H1 (cell line): ENCODE measurements around the gene CDCA5. TPM values are rescaled to one million over a fixed set of nuclear protein-coding genes. Genes with fewer than 3 reads are reported as not detected.
A peak's percentile ranks its signal among the peaks of the same experiment; 100 is the strongest.

Source experiments
- CTCF ChIA-PET: fragments of 300-600 bp; sonication (Branson Sonifier 250); formaldehyde crosslinking; loops from one replicate; lab custom pipeline; 2021; ENCODE audit not compliant: partially characterized antibody; lab: Charles Lee
- POLR2A ChIA-PET: fragments of 300-600 bp; sonication (Branson Sonifier 250); formaldehyde crosslinking; loops from one replicate; lab custom pipeline; 2021; ENCODE audit warnings: inconsistent platforms; ENCODE audit not compliant: partially characterized antibody; lab: Charles Lee
- DNase-seq, 2 experiments: peaks; one replicate each; pipeline versions ENCODE4 v3.0.0 to v3.0.0-alpha.2; 2010 to 2022; ENCODE audit warnings: low spot score in 2 of 2, low read depth in 1 of 2, mixed read lengths in 1 of 2
- FAIRE-seq: peaks from 2 replicates; lab custom pipeline; 2011; peaks lifted over from hg19 to GRCh38; lab: Jason Lieb, UNC
- H2AFZ ChIP-seq: 2 replicates; pipeline ENCODE4 v1.8.1; 2012; ENCODE audit warnings: low read length, inconsistent platforms
- H2AK5ac ChIP-seq: 2 replicates; pipeline ENCODE4 v1.6.1; 2013; ENCODE audit warnings: low read depth, low read length
- H2BK120ac ChIP-seq: replicated peaks from 2 replicates; pipeline ENCODE3; 2013; ENCODE audit warnings: low read depth, low read length, inconsistent platforms
- H2BK12ac ChIP-seq: 2 replicates; pipeline ENCODE4 v1.6.1; 2013; ENCODE audit warnings: low read depth, low read length
- H2BK15ac ChIP-seq: 2 replicates; pipeline ENCODE4 v1.6.1; 2013; ENCODE audit warnings: low read length
- H2BK20ac ChIP-seq: 2 replicates; pipeline ENCODE4 v1.6.1; 2013; ENCODE audit warnings: low read length
- H2BK5ac ChIP-seq: 2 replicates; pipeline ENCODE4 v1.6.1; 2013; ENCODE audit warnings: low read depth, low read length
- H3K14ac ChIP-seq: 2 replicates; pipeline ENCODE4 v1.6.1; 2013; ENCODE audit warnings: inconsistent platforms; ENCODE audit not compliant: insufficient read length
- H3K18ac ChIP-seq: 2 replicates; pipeline ENCODE4 v1.6.1; 2013; ENCODE audit warnings: low read length; ENCODE audit errors: extremely low read depth
- H3K23ac ChIP-seq: 2 replicates; pipeline ENCODE4 v1.6.1; 2013; ENCODE audit warnings: inconsistent platforms; ENCODE audit not compliant: insufficient read length
- H3K23me2 ChIP-seq: 2 replicates; pipeline ENCODE4 v1.6.1; 2013; ENCODE audit warnings: low read depth, low read length
- H3K27ac ChIP-seq: 2 replicates; pipeline ENCODE4 v1.6.1; 2011; ENCODE audit warnings: low read depth, low read length, inconsistent platforms
- H3K27me3 ChIP-seq, 4 experiments: replicated peaks in 1 of 4; 1 replicate in 1 of 4; 2 replicates in 3 of 4; pipeline versions ENCODE4 v1.6.1 to v1.8.1; 2011 to 2013; ENCODE audit warnings: low read length in 3 of 4, mild to moderate bottlenecking in 3 of 4, inconsistent platforms in 2 of 4, mixed read lengths in 2 of 4, moderate library complexity in 1 of 4; ENCODE audit not compliant: control insufficient read depth in 3 of 4, insufficient read depth in 3 of 4; ENCODE audit errors: extremely low read depth in 1 of 4
- H3K36me3 ChIP-seq, 4 experiments: 2 replicates each; pipeline versions ENCODE4 v1.6.1 to v1.8.1; 2011 to 2013; ENCODE audit warnings: mild to moderate bottlenecking in 4 of 4, low read length in 3 of 4, moderate library complexity in 2 of 4, control low read depth in 1 of 4, inconsistent platforms in 1 of 4; ENCODE audit not compliant: insufficient read depth in 4 of 4, control insufficient read depth in 2 of 4
- H3K4ac ChIP-seq: replicated peaks from 2 replicates; pipeline ENCODE3; 2013; ENCODE audit warnings: low read length, low read depth, mixed read lengths, inconsistent platforms; ENCODE audit not compliant: insufficient read length
- H3K4me1 ChIP-seq, 4 experiments: replicated peaks in 1 of 4; 1 replicate in 1 of 4; 2 replicates in 3 of 4; pipeline versions ENCODE4 v1.6.1 to v1.8.1; 2011 to 2013; ENCODE audit warnings: low read length in 3 of 4, inconsistent platforms in 2 of 4, mixed read lengths in 1 of 4; ENCODE audit not compliant: insufficient read depth in 4 of 4, control insufficient read depth in 3 of 4
- H3K4me2 ChIP-seq, 2 experiments: 2 replicates each; pipeline versions ENCODE4 v1.6.1 to v1.8.1; 2011 to 2013; ENCODE audit warnings: low read depth in 2 of 2, low read length in 2 of 2, control low read depth in 1 of 2, inconsistent platforms in 1 of 2, mild to moderate bottlenecking in 1 of 2; ENCODE audit not compliant: insufficient read depth in 1 of 2
- H3K4me3 ChIP-seq, 4 experiments: fragments of 200-600, 300-600 bp in 1 of 4; sonication (generic), shearing (Covaris generic), sonication (Bioruptor Twin) in 1 of 4; 2 replicates each; pipeline versions ENCODE4 v1.5.1 to v1.8.1; 2011 to 2016; ENCODE audit warnings: low read length in 4 of 4, low read depth in 3 of 4, control low read depth in 2 of 4, inconsistent platforms in 2 of 4, mild to moderate bottlenecking in 2 of 4, mixed read lengths in 1 of 4, moderate library complexity in 1 of 4; ENCODE audit not compliant: insufficient read depth in 2 of 4; ENCODE audit errors: extremely low read depth in 1 of 4
- H3K56ac ChIP-seq: replicated peaks from 2 replicates; pipeline ENCODE3; 2013; ENCODE audit warnings: low read depth, mild to moderate bottlenecking, mixed read lengths, low read length, inconsistent platforms; ENCODE audit not compliant: insufficient read length
- H3K79me1 ChIP-seq: 2 replicates; pipeline ENCODE4 v1.6.1; 2013; ENCODE audit warnings: low read depth, low read length, control low read depth
- H3K79me2 ChIP-seq, 2 experiments: 2 replicates each; pipeline versions ENCODE4 v1.6.1 to v1.8.1; 2012 to 2013; ENCODE audit warnings: low read length in 2 of 2, mild to moderate bottlenecking in 2 of 2, inconsistent platforms in 1 of 2; ENCODE audit not compliant: insufficient read depth in 2 of 2, control insufficient read depth in 1 of 2
- H3K9ac ChIP-seq, 4 experiments: replicated peaks in 1 of 4; 1 replicate in 1 of 4; 2 replicates in 3 of 4; pipeline versions ENCODE4 v1.6.1 to v1.8.1; 2011 to 2013; ENCODE audit warnings: low read depth in 3 of 4, low read length in 3 of 4, control low read depth in 2 of 4, mild to moderate bottlenecking in 2 of 4, moderate library complexity in 2 of 4, inconsistent platforms in 1 of 4; ENCODE audit errors: extremely low read depth in 1 of 4
- H3K9me3 ChIP-seq, 2 experiments: 2 replicates each; pipeline versions ENCODE4 v1.6.1 to v1.8.1; 2012 to 2013; ENCODE audit warnings: mild to moderate bottlenecking in 2 of 2, moderate library complexity in 2 of 2, control low read depth in 1 of 2, inconsistent platforms in 1 of 2, low read depth in 1 of 2, low read length in 1 of 2, mixed read lengths in 1 of 2; ENCODE audit not compliant: insufficient read depth in 2 of 2
- H4K20me1 ChIP-seq, 2 experiments: replicated peaks in 1 of 2; 2 replicates each; pipeline versions ENCODE3 to v1.8.1; 2011 to 2013; ENCODE audit warnings: inconsistent platforms in 2 of 2, low read length in 2 of 2, mild to moderate bottlenecking in 1 of 2; ENCODE audit not compliant: insufficient read depth in 2 of 2, control insufficient read depth in 1 of 2
- H4K5ac ChIP-seq: 2 replicates; pipeline ENCODE4 v1.6.1; 2013; ENCODE audit warnings: low read length, low read depth, mixed read lengths, inconsistent platforms; ENCODE audit not compliant: insufficient read length
- H4K8ac ChIP-seq: 2 replicates; pipeline ENCODE4 v1.8.0; 2013; ENCODE audit warnings: mild to moderate bottlenecking, moderate library complexity, low read length, inconsistent platforms; ENCODE audit not compliant: insufficient read depth; ENCODE audit errors: extremely low read depth
- H4K91ac ChIP-seq: replicated peaks from 2 replicates; pipeline ENCODE3; 2013; ENCODE audit warnings: low read length, mixed read lengths, inconsistent platforms; ENCODE audit not compliant: insufficient read length
- TCF12 ChIP-seq: IDR thresholded peaks from 2 replicates; pipeline ENCODE4 v1.6.1; 2011; ENCODE audit warnings: low read depth, mild to moderate bottlenecking, low read length
- WGBS, 2 experiments: shearing (Covaris generic) in 1 of 2; methylation state at CpG; one replicate each; pipeline versions ENCODE4 v1.1.6 to v1.1.7; 2013 to 2015; ENCODE audit warnings: low lambda C conversion rate in 2 of 2, mixed read lengths in 2 of 2, inconsistent platforms in 1 of 2, low coverage in 1 of 2, missing lambda C conversion rate in 1 of 2; ENCODE audit not compliant: insufficient replicate concordance in 2 of 2, insufficient coverage in 1 of 2, insufficient read length in 1 of 2; ENCODE audit errors: extremely low coverage in 1 of 2, missing lambda C conversion rate in 1 of 2; 5-methylcytosine and 5-hydroxymethylcytosine counted together
- polyA plus RNA-seq, 7 experiments: library from polyadenylated mRNA; depleted of rRNA in 3 of 7; stranded (reverse) in 5 of 7; unstranded in 2 of 7; fragments of >200 nt in 5 of 7; fragments of 200-250 nt in 2 of 7; gene quantifications; 1 replicate in 5 of 7; 2 replicates in 1 of 7; 4 replicates in 1 of 7; pipeline versions ENCODE4 v1.2.1 to v1.2.3, GENCODE V29; 2011 to 2013; ENCODE audit warnings: missing spikeins in 2 of 7, mixed read lengths in 2 of 7
- total RNA-seq: library from RNA; stranded (reverse); fragmentation: NEBNext Ultra II Directional; extraction: Animal tissue kit (Norgen Biotek cat#: 25700); gene quantifications from 2 replicates; pipeline ENCODE4 v1.2.1, GENCODE V29; 2021
- TF ChIP-seq, protein P1 (sequence below), 3 experiments: IDR thresholded peaks; 1 replicate in 2 of 3; 2 replicates in 1 of 3; pipeline versions ENCODE4 v1.5.1 to v1.6.1; 2011; ENCODE audit warnings: low read length in 3 of 3, mild to moderate bottlenecking in 3 of 3, inconsistent platforms in 2 of 3, low read depth in 1 of 3, moderate library complexity in 1 of 3; ENCODE audit not compliant: insufficient read depth in 1 of 3; ENCODE audit errors: control extremely low read depth in 1 of 3

CDCA5 gene
- total and polyA plus RNA-seq, 2 of the 8 experiments (the other 6 are each of a cell fraction or from before 2014, with no cell fraction given), result 39.2 to 87.0 TPM

DNA sequence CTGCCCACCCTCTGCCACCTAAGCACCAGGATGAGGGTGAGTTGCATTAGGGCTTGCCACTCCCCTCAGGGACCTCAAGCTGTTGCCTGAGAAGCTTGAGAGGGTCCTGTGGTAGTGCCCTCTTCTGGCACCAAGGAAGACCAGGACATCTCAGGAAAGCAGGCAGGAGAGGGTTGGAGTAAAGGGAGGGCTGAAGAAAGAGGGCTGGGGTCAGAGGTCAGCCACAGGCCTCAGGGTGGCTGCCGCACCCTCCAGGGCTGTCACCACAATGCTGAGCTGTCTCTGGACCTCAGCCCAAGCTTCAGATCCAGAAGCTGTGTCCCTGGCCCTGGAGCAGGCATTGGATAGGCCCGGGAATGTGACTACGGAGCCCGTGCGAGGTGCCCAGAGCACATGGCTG, 38.8 kb downstream of the CDCA5 start:
- Histone ChIP-seq H4K5ac (no peak overlapping the region), H4K8ac (no peak overlapping the region), H4K20me1 (peaks cover 11 to 13% of the 10 kb centered on the region in 2 experiments), H3K27me3 (peaks cover 0 to 9% (median 3%) of the 10 kb centered on the region in 4 experiments; a peak in 3 of 7 replicates), H3K27ac (no peak overlapping the region), H3K9ac (no peak overlapping the region), H2BK20ac (no peak overlapping the region), H3K4ac (no peak overlapping the region), H2BK15ac (no peak overlapping the region), H2AK5ac (no peak overlapping the region), H3K56ac (no peak overlapping the region), H3K9me3 (no peaks in the 10 kb centered on the region), H2BK120ac (no peak overlapping the region), H3K4me2 (no peak overlapping the region), H3K4me1 (peaks cover 0 to 10% (median 7%) of the 10 kb centered on the region in 4 experiments; a peak in 5 of 7 replicates), H2AFZ (no peak overlapping the region), H3K23ac (no peak overlapping the region), H2BK5ac (no peak overlapping the region), H3K4me3 (no peak overlapping the region), H2BK12ac (no peak overlapping the region), H3K14ac (no peak overlapping the region), H4K91ac (no peak overlapping the region), H3K36me3 (peaks cover 3 to 12% (median 6%) of the 10 kb centered on the region in 4 experiments; a peak in 4 of 8 replicates), H3K79me1 (peaks cover 2% of the 10 kb centered on the region), H3K23me2 (no peaks in the 10 kb centered on the region; the same call in 1 of the 2 replicates), H3K18ac (no peak overlapping the region), H3K79me2 (peaks cover 0 to 16% of the 10 kb centered on the region in 2 experiments; a peak in 2 of 4 replicates)
- TF ChIP-seq TCF12, result no peak
- TF ChIP-seq, protein P1, sequence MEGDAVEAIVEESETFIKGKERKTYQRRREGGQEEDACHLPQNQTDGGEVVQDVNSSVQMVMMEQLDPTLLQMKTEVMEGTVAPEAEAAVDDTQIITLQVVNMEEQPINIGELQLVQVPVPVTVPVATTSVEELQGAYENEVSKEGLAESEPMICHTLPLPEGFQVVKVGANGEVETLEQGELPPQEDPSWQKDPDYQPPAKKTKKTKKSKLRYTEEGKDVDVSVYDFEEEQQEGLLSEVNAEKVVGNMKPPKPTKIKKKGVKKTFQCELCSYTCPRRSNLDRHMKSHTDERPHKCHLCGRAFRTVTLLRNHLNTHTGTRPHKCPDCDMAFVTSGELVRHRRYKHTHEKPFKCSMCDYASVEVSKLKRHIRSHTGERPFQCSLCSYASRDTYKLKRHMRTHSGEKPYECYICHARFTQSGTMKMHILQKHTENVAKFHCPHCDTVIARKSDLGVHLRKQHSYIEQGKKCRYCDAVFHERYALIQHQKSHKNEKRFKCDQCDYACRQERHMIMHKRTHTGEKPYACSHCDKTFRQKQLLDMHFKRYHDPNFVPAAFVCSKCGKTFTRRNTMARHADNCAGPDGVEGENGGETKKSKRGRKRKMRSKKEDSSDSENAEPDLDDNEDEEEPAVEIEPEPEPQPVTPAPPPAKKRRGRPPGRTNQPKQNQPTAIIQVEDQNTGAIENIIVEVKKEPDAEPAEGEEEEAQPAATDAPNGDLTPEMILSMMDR (IDR thresholded peaks at IDR 0.05; ENCODE audit: control extremely low read depth in 1 of 3, insufficient read depth in 1 of 3, low read depth in 1 of 3, low read length in 3 of 3), result peak in 2 of 3 experiments; percentile 16 to 17; a peak in 1 of 4 replicates
- no peak for DNase-seq
- CTCF ChIA-PET, result interaction anchor here (0.7 to 2.3 kb wide), 11 partner anchors 9 to 196 kb away, joined by 3 to 12 read pairs (median 5); partner anchors contain the start of gene ARL2
- WGBS, 2 experiments, result 98% methylated on average over 4 of the region's 5 CpGs; no CpG with 5 or more reads in 1 of the 2 experiments
- no peak for FAIRE-seq
- POLR2A ChIA-PET, result interaction anchor here (0.6 to 1.3 kb wide), 4 partner anchors 31 to 38 kb away, joined by 3 to 4 read pairs (median 3); no protein-coding TSS in a partner anchor
